ENCODE data around the gene ROBO3.

ROBO3 gene

DNA sequence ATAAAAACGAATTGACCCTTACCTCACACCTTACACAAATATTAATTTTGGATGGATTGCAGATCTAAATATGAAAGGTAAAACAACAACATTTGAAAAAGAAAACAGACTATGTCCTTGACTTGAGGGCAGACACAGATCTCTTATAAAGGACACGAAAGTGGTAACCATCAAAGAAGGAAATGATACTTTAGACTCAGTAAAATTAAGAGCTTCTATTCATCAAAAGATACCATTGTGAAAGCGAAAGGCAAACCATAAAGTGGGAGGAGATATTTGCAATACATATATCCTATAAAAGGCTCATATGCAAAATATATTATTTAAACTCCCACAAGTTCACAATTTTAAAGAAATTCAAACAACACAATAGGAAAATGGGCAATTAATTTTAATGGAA, 65.6 kb downstream of the ROBO3 start:
- no peak overlapping the region for H3K27ac ChIP-seq (replicated peaks)
- TF ChIP-seq SPI1 (IDR thresholded peaks at IDR 0.05; ENCODE audit: borderline replicate concordance, low read depth): no peak
- TF ChIP-seq, protein P1, sequence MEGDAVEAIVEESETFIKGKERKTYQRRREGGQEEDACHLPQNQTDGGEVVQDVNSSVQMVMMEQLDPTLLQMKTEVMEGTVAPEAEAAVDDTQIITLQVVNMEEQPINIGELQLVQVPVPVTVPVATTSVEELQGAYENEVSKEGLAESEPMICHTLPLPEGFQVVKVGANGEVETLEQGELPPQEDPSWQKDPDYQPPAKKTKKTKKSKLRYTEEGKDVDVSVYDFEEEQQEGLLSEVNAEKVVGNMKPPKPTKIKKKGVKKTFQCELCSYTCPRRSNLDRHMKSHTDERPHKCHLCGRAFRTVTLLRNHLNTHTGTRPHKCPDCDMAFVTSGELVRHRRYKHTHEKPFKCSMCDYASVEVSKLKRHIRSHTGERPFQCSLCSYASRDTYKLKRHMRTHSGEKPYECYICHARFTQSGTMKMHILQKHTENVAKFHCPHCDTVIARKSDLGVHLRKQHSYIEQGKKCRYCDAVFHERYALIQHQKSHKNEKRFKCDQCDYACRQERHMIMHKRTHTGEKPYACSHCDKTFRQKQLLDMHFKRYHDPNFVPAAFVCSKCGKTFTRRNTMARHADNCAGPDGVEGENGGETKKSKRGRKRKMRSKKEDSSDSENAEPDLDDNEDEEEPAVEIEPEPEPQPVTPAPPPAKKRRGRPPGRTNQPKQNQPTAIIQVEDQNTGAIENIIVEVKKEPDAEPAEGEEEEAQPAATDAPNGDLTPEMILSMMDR (IDR thresholded peaks at IDR 0.05; ENCODE audit: insufficient read depth, low read length): no peak
- TF ChIP-seq, protein P2, sequence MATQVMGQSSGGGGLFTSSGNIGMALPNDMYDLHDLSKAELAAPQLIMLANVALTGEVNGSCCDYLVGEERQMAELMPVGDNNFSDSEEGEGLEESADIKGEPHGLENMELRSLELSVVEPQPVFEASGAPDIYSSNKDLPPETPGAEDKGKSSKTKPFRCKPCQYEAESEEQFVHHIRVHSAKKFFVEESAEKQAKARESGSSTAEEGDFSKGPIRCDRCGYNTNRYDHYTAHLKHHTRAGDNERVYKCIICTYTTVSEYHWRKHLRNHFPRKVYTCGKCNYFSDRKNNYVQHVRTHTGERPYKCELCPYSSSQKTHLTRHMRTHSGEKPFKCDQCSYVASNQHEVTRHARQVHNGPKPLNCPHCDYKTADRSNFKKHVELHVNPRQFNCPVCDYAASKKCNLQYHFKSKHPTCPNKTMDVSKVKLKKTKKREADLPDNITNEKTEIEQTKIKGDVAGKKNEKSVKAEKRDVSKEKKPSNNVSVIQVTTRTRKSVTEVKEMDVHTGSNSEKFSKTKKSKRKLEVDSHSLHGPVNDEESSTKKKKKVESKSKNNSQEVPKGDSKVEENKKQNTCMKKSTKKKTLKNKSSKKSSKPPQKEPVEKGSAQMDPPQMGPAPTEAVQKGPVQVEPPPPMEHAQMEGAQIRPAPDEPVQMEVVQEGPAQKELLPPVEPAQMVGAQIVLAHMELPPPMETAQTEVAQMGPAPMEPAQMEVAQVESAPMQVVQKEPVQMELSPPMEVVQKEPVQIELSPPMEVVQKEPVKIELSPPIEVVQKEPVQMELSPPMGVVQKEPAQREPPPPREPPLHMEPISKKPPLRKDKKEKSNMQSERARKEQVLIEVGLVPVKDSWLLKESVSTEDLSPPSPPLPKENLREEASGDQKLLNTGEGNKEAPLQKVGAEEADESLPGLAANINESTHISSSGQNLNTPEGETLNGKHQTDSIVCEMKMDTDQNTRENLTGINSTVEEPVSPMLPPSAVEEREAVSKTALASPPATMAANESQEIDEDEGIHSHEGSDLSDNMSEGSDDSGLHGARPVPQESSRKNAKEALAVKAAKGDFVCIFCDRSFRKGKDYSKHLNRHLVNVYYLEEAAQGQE (IDR thresholded peaks at IDR 0.05; ENCODE audit: insufficient replicate concordance, low read depth): no peak
- TF ChIP-seq POLR2AphosphoS5 (IDR thresholded peaks at IDR 0.05; ENCODE audit: low read depth): no peak

More for the DNA sequence above, 65.6 kb downstream of the ROBO3 start:
- DNase-seq (ENCODE audit: low read depth in 1 of 2, low spot score in 1 of 2): no peak
- Histone ChIP-seq H3K27me3 (ENCODE audit: insufficient read depth, poor library complexity, severe bottlenecking) (no peaks in the 10 kb centered on the region), H3K4me3 (replicated peaks; ENCODE audit: insufficient read depth, low read length) (no peak overlapping the region)
